Right renal pelvis (tissue), 4 donors: ENCODE measurements around the gene CD200R1L. TPM values are rescaled to one million over a fixed set of nuclear protein-coding genes. Genes with fewer than 3 reads are reported as not detected.
A peak's percentile ranks its signal among the peaks of the same experiment; 100 is the strongest.

Experiments
- DNase-seq, 4 donors: peaks; one replicate each; pipeline ENCODE4 v3.0.0-alpha.2; 2013; ENCODE audit warnings: low read depth in 4 of 4, low spot score in 3 of 4, missing footprints in 1 of 4
- polyA plus RNA-seq, 4 donors: library from polyadenylated mRNA; unstranded; fragments of 120-200 nt; gene quantifications; one replicate each; pipeline ENCODE4 v1.2.1, GENCODE V29; 2013; ENCODE audit not compliant: insufficient read length in 4 of 4

Gene CD200R1L
- polyA plus RNA-seq, 4 donors, result not detected

- DNase-seq, result no peak
These were observed 24.3 kb downstream of the CD200R1L start for GRCh38 chr3:112822064-112823055.

- no peak for DNase-seq
These were observed 28.4 kb downstream of the CD200R1L start for GRCh38 chr3:112818289-112818688.

- DNase-seq, result no peak
These were observed 28.9 kb downstream of the CD200R1L start for GRCh38 chr3:112817797-112818196.

- DNase-seq, result no peak
These were observed 29.4 kb downstream of the CD200R1L start for GRCh38 chr3:112817271-112817670.

GRCh38 chr3:112815981-112816380, 30.7 kb downstream of the CD200R1L start:
- no peak for DNase-seq

- no peak for DNase-seq
These were observed 32.4 kb downstream of the CD200R1L start for GRCh38 chr3:112814266-112814665.

GRCh38 chr3:112813723-112814171, 32.9 kb downstream of the CD200R1L start:
- no peak for DNase-seq

- DNase-seq, result no peak
These were observed 33.6 kb downstream of the CD200R1L start for GRCh38 chr3:112813016-112813415.

- no peak for DNase-seq
These were observed 34.6 kb downstream of the CD200R1L start for GRCh38 chr3:112811917-112812660.

GRCh38 chr3:112811131-112811884, 35.4 kb downstream of the CD200R1L start:
- DNase-seq, result peak in 1 of 4 donors; percentile 26

GRCh38 chr3:112810561-112810960, 36.1 kb downstream of the CD200R1L start:
- DNase-seq, result no peak

GRCh38 chr3:112808136-112808535, 38.5 kb downstream of the CD200R1L start:
- DNase-seq, result no peak

- DNase-seq, result no peak
These were observed 39.0 kb downstream of the CD200R1L start for GRCh38 chr3:112807685-112808084.

GRCh38 chr3:112806903-112807302, 39.8 kb downstream of the CD200R1L start:
- no peak for DNase-seq

GRCh38 chr3:112805126-112805525, 41.5 kb downstream of the CD200R1L start:
- no peak for DNase-seq

- DNase-seq, result no peak
These were observed 42.6 kb downstream of the CD200R1L start for GRCh38 chr3:112804021-112804420.

GRCh38 chr3:112803467-112803866, 43.2 kb downstream of the CD200R1L start:
- no peak for DNase-seq

GRCh38 chr3:112802338-112802737, 44.3 kb downstream of the CD200R1L start:
- DNase-seq, result no peak

- DNase-seq, result no peak
These were observed 46.7 kb downstream of the CD200R1L start for GRCh38 chr3:112799946-112800345.

- no peak for DNase-seq
These were observed 52.0 kb downstream of the CD200R1L start for GRCh38 chr3:112794622-112795172.
